Upper lobe of left lung (tissue), 4 donors: ENCODE data around the gene CDC37L1.

Experiments
- EP300 ChIP-seq, 4 donors: sonication (generic); formaldehyde crosslinking; IDR thresholded peaks; one replicate each; pipeline ENCODE4 v1.5.1; 2017; ENCODE audit warnings: antibody characterized with exemption in 4 of 4, control low read depth in 2 of 4
- POLR2A ChIP-seq, 4 donors: fragments of 450-650 bp; IDR thresholded peaks; one replicate each; pipeline ENCODE4 v1.5.1; 2016 to 2017; ENCODE audit warnings: antibody characterized with exemption in 4 of 4, mild to moderate bottlenecking in 2 of 4
- POLR2AphosphoS5 ChIP-seq, 2 donors: sonication (generic); formaldehyde crosslinking; IDR thresholded peaks; one replicate each; pipeline ENCODE4 v1.5.1; 2017; ENCODE audit warnings: antibody characterized with exemption in 2 of 2
- TF ChIP-seq, protein P1 (sequence below), 6 experiments: fragments of 450-650 bp in 4 of 6; fragments of 200-600 bp in 2 of 6; sonication (generic) in 2 of 6; IDR thresholded peaks; one replicate each; pipeline ENCODE4 v1.5.1; 2016 to 2019; ENCODE audit warnings: antibody characterized with exemption in 6 of 6

- TF ChIP-seq POLR2AphosphoS5 (IDR thresholded peaks at IDR 0.05) (no peak), POLR2A (IDR thresholded peaks at IDR 0.05) (no peak), EP300 (IDR thresholded peaks at IDR 0.05) (no peak)
- TF ChIP-seq, protein P1, sequence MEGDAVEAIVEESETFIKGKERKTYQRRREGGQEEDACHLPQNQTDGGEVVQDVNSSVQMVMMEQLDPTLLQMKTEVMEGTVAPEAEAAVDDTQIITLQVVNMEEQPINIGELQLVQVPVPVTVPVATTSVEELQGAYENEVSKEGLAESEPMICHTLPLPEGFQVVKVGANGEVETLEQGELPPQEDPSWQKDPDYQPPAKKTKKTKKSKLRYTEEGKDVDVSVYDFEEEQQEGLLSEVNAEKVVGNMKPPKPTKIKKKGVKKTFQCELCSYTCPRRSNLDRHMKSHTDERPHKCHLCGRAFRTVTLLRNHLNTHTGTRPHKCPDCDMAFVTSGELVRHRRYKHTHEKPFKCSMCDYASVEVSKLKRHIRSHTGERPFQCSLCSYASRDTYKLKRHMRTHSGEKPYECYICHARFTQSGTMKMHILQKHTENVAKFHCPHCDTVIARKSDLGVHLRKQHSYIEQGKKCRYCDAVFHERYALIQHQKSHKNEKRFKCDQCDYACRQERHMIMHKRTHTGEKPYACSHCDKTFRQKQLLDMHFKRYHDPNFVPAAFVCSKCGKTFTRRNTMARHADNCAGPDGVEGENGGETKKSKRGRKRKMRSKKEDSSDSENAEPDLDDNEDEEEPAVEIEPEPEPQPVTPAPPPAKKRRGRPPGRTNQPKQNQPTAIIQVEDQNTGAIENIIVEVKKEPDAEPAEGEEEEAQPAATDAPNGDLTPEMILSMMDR (IDR thresholded peaks at IDR 0.05) = no peak
These were observed 9.5 kb upstream of the CDC37L1 start for GRCh38 chr9:4669890-4670289.
